SK-N-SH (cell line): ENCODE measurements around the gene ZNF143. TPM values are rescaled to one million over a fixed set of nuclear protein-coding genes. Genes with fewer than 3 reads are reported as not detected.

Experiments used
- CTCF ChIA-PET: fragments of 300-600, 350-600 bp; formaldehyde crosslinking; extraction: SDS; loops from one replicate; lab custom pipeline; 2021; lab: Yijun Ruan, JAX
- POLR2A ChIA-PET: fragments of 350-600 bp; sonication (Branson Sonifier 250); formaldehyde crosslinking; extraction: SDS; loops from one replicate; lab custom pipeline; 2020; ENCODE audit warnings: antibody characterized with exemption, inconsistent platforms; lab: Yijun Ruan, JAX
- DNase-seq: peaks from one replicate; pipeline ENCODE4 v3.0.0; 2012
- H2AFZ ChIP-seq: fragments of 200-600 bp; sonication (generic); 2 replicates; pipeline ENCODE4 v1.8.1; 2016; ENCODE audit warnings: antibody characterized with exemption, mild to moderate bottlenecking, low read depth
- H3F3A ChIP-seq: fragments of 200-600 bp; sonication (generic); replicated peaks from 2 replicates; pipeline ENCODE3; 2016; ENCODE audit warnings: antibody characterized with exemption, mild to moderate bottlenecking; ENCODE audit not compliant: insufficient read depth
- H3K27ac ChIP-seq, 2 experiments: fragments of 200-500 bp in 1 of 2; fragments of 200-600 bp in 1 of 2; sonication (Bioruptor generic) in 1 of 2; sonication (generic), shearing (Covaris generic) in 1 of 2; 2 replicates each; pipeline versions ENCODE4 v1.5.1 to v1.6.1; 2014 to 2016; ENCODE audit warnings: low read depth in 2 of 2, inconsistent platforms in 1 of 2, low read length in 1 of 2, mild to moderate bottlenecking in 1 of 2, mixed read lengths in 1 of 2
- H3K27me3 ChIP-seq: fragments of 200-600 bp; sonication (generic), shearing (Covaris generic); 2 replicates; pipeline ENCODE4 v1.6.1; 2016; ENCODE audit warnings: mixed run types; ENCODE audit not compliant: insufficient read depth
- H3K36me3 ChIP-seq, 2 experiments: fragments of 200-500 bp in 1 of 2; fragments of 200-600 bp in 1 of 2; sonication (Bioruptor generic) in 1 of 2; sonication (generic) in 1 of 2; replicated peaks in 1 of 2; 2 replicates each; pipeline versions ENCODE3 to v1.5.1; 2014 to 2016; ENCODE audit warnings: low read length in 1 of 2, mild to moderate bottlenecking in 1 of 2; ENCODE audit not compliant: insufficient read depth in 2 of 2, control insufficient read depth in 1 of 2
- H3K4me1 ChIP-seq, 2 experiments: fragments of 200-500 bp in 1 of 2; fragments of 200-600 bp in 1 of 2; sonication (Bioruptor generic) in 1 of 2; sonication (generic), shearing (Covaris generic) in 1 of 2; 2 replicates each; pipeline versions ENCODE4 v1.5.1 to v1.6.1; 2014 to 2016; ENCODE audit warnings: low read depth in 1 of 2, low read length in 1 of 2, mixed run types in 1 of 2; ENCODE audit not compliant: insufficient read depth in 2 of 2, control insufficient read depth in 1 of 2
- H3K4me2 ChIP-seq: fragments of 200-600 bp; sonication (generic), shearing (Covaris generic); 2 replicates; pipeline ENCODE4 v1.6.1; 2017; ENCODE audit warnings: mixed run types
- H3K4me3 ChIP-seq, 2 experiments: fragments of 200-500 bp in 1 of 2; fragments of 200-600 bp in 1 of 2; sonication (Bioruptor generic) in 1 of 2; sonication (generic), shearing (Covaris generic) in 1 of 2; 2 replicates each; pipeline versions ENCODE4 v1.5.1 to v1.8.1; 2014 to 2016; ENCODE audit warnings: low read depth in 2 of 2, inconsistent platforms in 1 of 2, low read length in 1 of 2, mild to moderate bottlenecking in 1 of 2, mixed read lengths in 1 of 2, moderate library complexity in 1 of 2
- H3K79me2 ChIP-seq: fragments of 200-600 bp; sonication (generic); 2 replicates; pipeline ENCODE4 v1.8.1; 2017; ENCODE audit warnings: mild to moderate bottlenecking; ENCODE audit not compliant: insufficient read depth
- H3K9ac ChIP-seq: fragments of 200-600 bp; sonication (generic); 2 replicates; pipeline ENCODE4 v1.6.1; 2017; ENCODE audit warnings: mixed run types
- H3K9me2 ChIP-seq: fragments of 200-600 bp; sonication (generic); 2 replicates; pipeline ENCODE4 v1.6.1; 2017; ENCODE audit warnings: mixed run types
- H3K9me3 ChIP-seq: fragments of 200-600 bp; sonication (generic); 2 replicates; pipeline ENCODE4 v1.6.1; 2017; ENCODE audit warnings: mixed run types, mild to moderate bottlenecking, moderate library complexity
- H4K20me1 ChIP-seq: fragments of 200-600 bp; sonication (generic); 2 replicates; pipeline ENCODE4 v1.6.1; 2017; ENCODE audit warnings: mild to moderate bottlenecking, mixed run types; ENCODE audit not compliant: insufficient read depth
- CHD2 ChIP-seq: fragments of 150-350 bp; IDR thresholded peaks from 2 replicates; pipeline ENCODE4 v1.6.1; 2018; ENCODE audit warnings: low read length; ENCODE audit not compliant: partially characterized antibody
- EZH2phosphoT487 ChIP-seq: fragments of 200-600 bp; sonication (generic); IDR thresholded peaks from 2 replicates; pipeline ENCODE4 v1.6.1; 2017; ENCODE audit warnings: low read depth, mixed run types, mild to moderate bottlenecking, antibody characterized with exemption, moderate library complexity, borderline replicate concordance
- FOXM1 ChIP-seq: IDR thresholded peaks from 2 replicates; pipeline ENCODE4 v1.4.0; 2012; ENCODE audit warnings: low read depth, mild to moderate bottlenecking
- GABPA ChIP-seq: IDR thresholded peaks from 2 replicates; pipeline ENCODE4 v1.4.0; 2012; ENCODE audit warnings: low read depth, mild to moderate bottlenecking
- JUND ChIP-seq: IDR thresholded peaks from 2 replicates; pipeline ENCODE4 v1.4.0; 2012
- MEF2A ChIP-seq: IDR thresholded peaks from 2 replicates; pipeline ENCODE4 v1.4.0; 2012; ENCODE audit warnings: low read depth, borderline replicate concordance
- MXI1 ChIP-seq: IDR thresholded peaks from 2 replicates; pipeline ENCODE4 v1.6.1; 2012; ENCODE audit warnings: mild to moderate bottlenecking, low read depth, low read length, improper control_type of control experiment
- NFIC ChIP-seq: IDR thresholded peaks from 2 replicates; pipeline ENCODE4 v1.4.0; 2012; ENCODE audit warnings: borderline replicate concordance
- NRF1 ChIP-seq: IDR thresholded peaks from 2 replicates; pipeline ENCODE4 v1.6.1; 2012; ENCODE audit warnings: low read depth, mild to moderate bottlenecking, low read length
- RAD21 ChIP-seq: IDR thresholded peaks from 2 replicates; pipeline ENCODE4 v1.6.1; 2012; ENCODE audit warnings: mild to moderate bottlenecking, low read length
- RCOR1 ChIP-seq: fragments of 150-350 bp; IDR thresholded peaks from 2 replicates; pipeline ENCODE4 v1.6.1; 2017; ENCODE audit warnings: antibody characterized with exemption, low read length
- REST ChIP-seq: IDR thresholded peaks from 2 replicates; pipeline ENCODE4 v1.6.1; 2012; ENCODE audit warnings: mild to moderate bottlenecking, low read depth, low read length, moderate library complexity
- RFX5 ChIP-seq: IDR thresholded peaks from 2 replicates; pipeline ENCODE4 v1.6.1; 2012; ENCODE audit warnings: mild to moderate bottlenecking, improper control_type of control experiment, low read length
- SIN3A ChIP-seq: IDR thresholded peaks from 2 replicates; pipeline ENCODE4 v1.6.1; 2012; ENCODE audit warnings: low read depth, mild to moderate bottlenecking, low read length, moderate library complexity, borderline replicate concordance
- TAF1 ChIP-seq: IDR thresholded peaks from 2 replicates; pipeline ENCODE4 v1.6.1; 2012; ENCODE audit warnings: low read depth, mild to moderate bottlenecking, low read length, moderate library complexity, borderline replicate concordance
- TEAD4 ChIP-seq: IDR thresholded peaks from 2 replicates; pipeline ENCODE4 v1.4.0; 2012; ENCODE audit warnings: mild to moderate bottlenecking, borderline replicate concordance; ENCODE audit not compliant: insufficient read depth
- USF2 ChIP-seq: fragments of 150-350 bp; IDR thresholded peaks from 2 replicates; pipeline ENCODE4 v1.6.1; 2017; ENCODE audit warnings: antibody characterized with exemption, low read length, low read depth, borderline replicate concordance
- YY1 ChIP-seq: IDR thresholded peaks from 2 replicates; pipeline ENCODE4 v1.4.0; 2012; ENCODE audit warnings: low read depth, mild to moderate bottlenecking
- WGBS: methylation state at CpG from one replicate; pipeline ENCODE4 v1.1.6; 2017; ENCODE audit warnings: low lambda C conversion rate; 5-methylcytosine and 5-hydroxymethylcytosine counted together
- polyA plus RNA-seq, 3 experiments: library from polyadenylated mRNA; depleted of rRNA; stranded (reverse); fragments of >200 nt; gene quantifications; 2 replicates each; pipeline ENCODE4 v1.2.3, GENCODE V29; 2012

The ZNF143 gene
- polyA plus RNA-seq, 1 of the 3 experiments (the other 2 are of a cell fraction), result 11.3 TPM

- Histone ChIP-seq H3F3A (peaks cover 14% of the 10 kb centered on the region), H3K4me2 (no peak overlapping the region), H3K4me1 (no peaks in the 10 kb centered on the region), H3K9ac (no peak overlapping the region), H4K20me1 (no peaks in the 10 kb centered on the region), H2AFZ (no peak overlapping the region), H3K27ac (no peak overlapping the region), H3K9me2 (no peaks in the 10 kb centered on the region), H3K27me3 (no peaks in the 10 kb centered on the region), H3K36me3 (peaks cover 15 to 38% of the 10 kb centered on the region in 2 experiments), H3K4me3 (no peak overlapping the region), H3K9me3 (no peaks in the 10 kb centered on the region), H3K79me2 (no peaks in the 10 kb centered on the region)
- ChIA-PET POLR2A (no interaction called here), CTCF (interaction anchor here (2.4 kb wide), 1 partner anchor 12 kb away, joined by 9 read pairs; no protein-coding TSS in a partner anchor)
- TF ChIP-seq MXI1 (no peak), TAF1 (no peak), FOXM1 (no peak), REST (no peak), SIN3A (no peak), GABPA (no peak), JUND (no peak), EZH2phosphoT487 (no peak), CHD2 (no peak), USF2 (no peak), NFIC (no peak), NRF1 (no peak), TEAD4 (no peak), YY1 (no peak), RFX5 (no peak), RAD21 (no peak), RCOR1 (no peak), MEF2A (no peak)
- WGBS, result 98% methylated on average over 9 of the region's 9 CpGs
- no peak for DNase-seq
These were observed 58.1 kb downstream of the ZNF143 start for GRCh38 chr11:9518835-9519410.
